Measurements from ENCODE around the gene DMD.

DNA sequence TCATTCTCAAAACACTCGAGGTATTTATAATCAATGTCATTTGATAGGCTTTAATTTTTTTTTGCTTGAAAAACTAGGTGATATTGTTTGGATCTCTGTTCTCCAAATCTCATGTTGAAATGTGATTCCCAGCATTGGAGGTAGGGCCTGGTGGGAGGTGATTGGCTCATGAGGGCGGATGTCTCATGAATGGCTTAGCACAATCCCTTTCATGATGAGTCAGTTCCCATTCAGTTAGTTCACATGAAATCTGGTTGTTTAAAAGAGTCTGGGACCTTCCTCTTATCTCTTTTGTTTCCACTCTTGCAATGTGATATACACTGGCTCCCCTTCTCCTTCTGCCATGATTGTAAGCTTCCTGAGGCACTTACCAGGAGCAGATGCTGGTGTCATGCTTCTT, 638.7 kb downstream of the DMD start:
- TF ChIP-seq, protein P1, sequence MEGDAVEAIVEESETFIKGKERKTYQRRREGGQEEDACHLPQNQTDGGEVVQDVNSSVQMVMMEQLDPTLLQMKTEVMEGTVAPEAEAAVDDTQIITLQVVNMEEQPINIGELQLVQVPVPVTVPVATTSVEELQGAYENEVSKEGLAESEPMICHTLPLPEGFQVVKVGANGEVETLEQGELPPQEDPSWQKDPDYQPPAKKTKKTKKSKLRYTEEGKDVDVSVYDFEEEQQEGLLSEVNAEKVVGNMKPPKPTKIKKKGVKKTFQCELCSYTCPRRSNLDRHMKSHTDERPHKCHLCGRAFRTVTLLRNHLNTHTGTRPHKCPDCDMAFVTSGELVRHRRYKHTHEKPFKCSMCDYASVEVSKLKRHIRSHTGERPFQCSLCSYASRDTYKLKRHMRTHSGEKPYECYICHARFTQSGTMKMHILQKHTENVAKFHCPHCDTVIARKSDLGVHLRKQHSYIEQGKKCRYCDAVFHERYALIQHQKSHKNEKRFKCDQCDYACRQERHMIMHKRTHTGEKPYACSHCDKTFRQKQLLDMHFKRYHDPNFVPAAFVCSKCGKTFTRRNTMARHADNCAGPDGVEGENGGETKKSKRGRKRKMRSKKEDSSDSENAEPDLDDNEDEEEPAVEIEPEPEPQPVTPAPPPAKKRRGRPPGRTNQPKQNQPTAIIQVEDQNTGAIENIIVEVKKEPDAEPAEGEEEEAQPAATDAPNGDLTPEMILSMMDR (IDR thresholded peaks at IDR 0.05): no peak
- TF ChIP-seq EZH2 (IDR thresholded peaks at IDR 0.05): no peak

All from neural progenitor cell (in vitro differentiated cells).